HG02938 (cell line): ENCODE measurements around the gene NOS1.

Source experiments
- ATAC-seq: cut with Tn5 transposase; IDR thresholded peaks from one replicate; pipeline ENCODE4 v1.9.1; 2021; ENCODE audit warnings: mild to moderate bottlenecking, moderate library complexity; ENCODE audit not compliant: unreplicated experiment

Gene NOS1

DNA sequence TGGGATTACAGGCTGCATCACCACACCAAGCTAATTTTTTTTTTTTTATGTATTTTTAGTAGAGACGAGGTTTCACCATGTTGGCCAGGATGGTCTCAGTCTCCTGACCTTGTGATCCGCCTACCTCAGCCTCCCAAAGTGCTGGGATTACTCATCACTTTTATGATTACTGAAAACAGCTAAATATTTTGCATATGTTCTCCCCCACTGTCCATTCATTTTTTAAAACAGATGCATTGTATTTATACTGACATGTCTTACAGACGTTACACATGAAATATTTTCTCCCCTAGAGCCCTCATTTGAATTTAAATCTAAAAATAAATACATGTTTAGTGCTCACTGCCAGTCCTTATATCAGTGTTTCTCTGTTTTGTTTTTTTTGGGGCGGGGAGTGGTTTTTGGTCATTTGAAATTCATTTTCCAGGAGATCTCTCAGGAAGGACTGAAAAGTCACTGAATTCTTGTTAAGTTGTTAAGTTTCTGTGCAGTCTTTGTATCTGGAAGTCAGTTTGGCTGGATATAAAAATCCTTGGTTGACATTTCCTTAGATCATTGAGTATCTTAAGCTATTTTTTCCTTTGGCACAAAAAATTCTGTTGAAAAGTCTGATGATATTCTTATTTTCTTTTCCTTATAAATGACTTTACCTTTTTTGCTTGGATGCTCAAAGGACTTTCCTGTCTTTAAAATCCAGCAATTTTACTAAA lies 180.5 kb downstream of the NOS1 start:
- no peak for ATAC-seq

DNA sequence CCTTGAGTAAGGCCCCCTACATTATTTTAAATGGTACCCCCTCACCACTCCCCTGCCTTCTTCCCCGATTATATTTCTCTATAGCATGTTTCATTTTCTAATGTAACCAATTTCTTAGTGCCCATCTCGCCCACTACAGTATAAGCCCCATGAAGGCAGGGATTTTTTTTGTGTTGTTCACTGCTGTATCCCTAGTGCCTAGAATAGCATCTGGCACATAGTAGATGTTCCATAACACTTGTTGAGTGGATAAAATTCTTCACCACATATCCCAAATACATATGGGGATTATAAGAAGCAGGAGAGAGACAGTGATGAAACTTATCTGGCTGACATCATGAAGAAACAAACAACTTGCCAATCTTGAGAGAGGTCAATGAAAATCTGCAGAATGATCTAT lies 182.7 kb downstream of the NOS1 start:
- no peak for ATAC-seq

DNA sequence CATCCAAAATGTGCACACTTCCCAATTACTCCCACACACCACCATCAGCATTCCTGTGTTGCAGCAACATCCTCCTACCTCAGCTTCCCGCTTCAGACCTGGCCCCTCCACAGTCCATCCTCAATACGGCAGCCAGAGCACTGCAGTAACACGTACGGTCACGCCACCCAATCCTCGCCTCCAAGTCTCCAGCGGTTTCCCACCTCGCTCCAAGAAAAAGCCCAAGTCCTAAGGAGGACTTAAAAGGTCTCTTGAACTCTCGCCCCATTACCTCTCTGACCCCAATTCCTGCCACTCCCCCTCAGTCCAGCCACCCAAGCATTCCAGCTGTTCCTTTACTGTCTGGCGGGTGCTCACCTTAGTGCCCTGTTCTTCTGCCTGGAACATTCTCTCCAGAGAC lies 183.1 kb downstream of the NOS1 start:
- no peak for ATAC-seq

DNA sequence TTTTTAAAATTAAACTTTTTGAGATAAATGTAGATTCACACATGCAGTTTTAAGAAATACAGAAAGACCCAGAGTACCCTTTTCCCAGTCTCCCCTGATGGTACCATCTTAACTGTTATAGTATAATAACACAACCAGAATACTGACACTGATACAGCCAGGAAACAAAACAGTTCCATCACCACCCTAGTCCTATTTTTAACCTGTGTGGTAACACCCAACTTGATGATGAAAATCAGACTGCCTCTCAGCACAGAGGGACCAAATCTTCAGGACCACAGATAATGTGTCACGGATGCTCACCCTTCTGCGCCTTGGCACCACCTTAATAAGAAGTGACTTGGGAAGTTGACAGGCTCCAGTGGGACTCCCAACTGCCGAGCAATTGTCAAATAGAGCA lies 189.3 kb downstream of the NOS1 start:
- no peak for ATAC-seq

DNA sequence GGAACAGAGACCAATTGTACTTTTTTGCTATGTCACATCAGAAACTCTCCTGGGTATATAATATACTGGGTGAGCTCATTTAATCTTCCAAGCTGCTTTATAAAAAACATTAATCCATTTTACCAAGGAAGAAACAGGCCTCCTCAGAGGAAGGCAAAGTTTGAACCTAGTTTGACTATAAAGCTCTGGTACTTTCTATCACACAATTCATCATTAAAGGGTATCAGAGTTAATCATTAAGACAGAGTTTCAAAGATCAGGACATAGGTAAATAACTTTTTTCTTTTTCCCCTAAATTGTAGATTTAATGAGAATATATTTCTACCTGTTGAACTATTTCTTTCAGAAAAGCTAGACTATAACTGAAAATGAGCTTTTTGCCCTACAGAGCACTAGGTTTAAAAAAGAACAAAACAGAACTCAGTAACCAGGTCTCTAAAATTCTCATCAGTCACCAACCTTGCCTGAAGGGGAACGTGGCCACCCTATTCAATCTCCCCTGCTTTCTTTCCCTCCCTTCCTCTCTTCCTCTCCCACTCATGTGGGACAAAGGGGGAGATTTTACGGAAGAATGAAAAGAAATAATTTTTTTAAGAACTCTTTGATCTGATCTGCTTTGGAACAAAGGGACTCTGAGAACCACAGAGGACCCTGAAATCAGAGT lies 189.8 kb downstream of the NOS1 start:
- no peak for ATAC-seq

DNA sequence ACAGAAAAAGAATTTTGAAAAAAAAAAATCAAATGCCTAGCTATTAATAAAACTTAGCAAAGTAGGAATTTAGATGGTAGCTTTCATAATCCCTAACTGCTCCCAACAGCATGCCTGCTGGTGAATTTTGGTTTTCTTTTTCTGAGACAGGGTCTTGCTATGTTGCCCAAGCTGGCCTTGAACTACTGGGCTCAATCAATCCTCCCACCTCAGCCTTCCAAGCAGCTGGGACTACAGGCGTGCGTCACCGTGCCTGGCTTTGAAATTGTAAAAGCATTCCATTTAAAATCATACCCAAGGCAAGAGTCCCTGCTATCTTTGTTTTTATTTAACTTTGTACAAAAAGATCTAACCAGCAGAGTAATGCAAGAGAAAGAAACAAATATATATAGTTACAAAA lies 191.9 kb downstream of the NOS1 start:
- ATAC-seq = no peak

DNA sequence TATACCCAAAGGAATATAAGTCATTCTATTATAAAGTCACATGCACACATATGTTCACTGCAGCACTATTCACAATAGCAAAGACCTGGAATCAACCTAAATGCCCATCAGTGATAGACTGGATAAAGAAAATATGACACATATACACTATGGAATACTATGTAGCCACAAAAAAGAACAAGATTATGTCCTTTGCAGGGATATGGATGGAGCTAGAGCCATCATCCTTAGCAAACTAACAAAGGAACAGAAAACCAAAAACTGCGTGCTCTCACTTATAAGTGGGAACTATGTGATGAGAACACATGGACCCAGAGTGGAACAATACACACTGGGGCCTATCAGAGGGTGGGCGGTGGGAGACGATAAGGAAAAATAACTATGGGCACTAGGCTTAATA lies 192.4 kb downstream of the NOS1 start:
- no peak for ATAC-seq

DNA sequence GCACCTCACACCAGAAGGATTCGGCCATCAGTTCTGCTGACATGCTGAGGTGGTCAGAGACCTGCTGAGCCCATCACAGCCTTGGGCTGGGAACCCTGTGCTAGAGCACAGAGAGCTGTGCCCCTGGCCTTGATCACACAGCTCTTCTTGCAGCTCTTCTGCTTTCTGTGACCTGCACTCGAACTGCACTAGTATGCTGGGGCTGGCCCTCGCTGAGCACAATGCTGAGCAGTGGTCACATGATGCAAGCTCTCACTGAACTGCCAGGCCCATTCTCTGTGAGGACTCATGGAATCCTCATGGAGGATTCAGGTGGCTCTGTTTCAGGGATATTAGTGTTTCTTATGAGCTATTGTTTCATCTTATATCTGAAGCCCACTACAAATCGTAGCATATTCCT lies 193.7 kb downstream of the NOS1 start:
- ATAC-seq = no peak

DNA sequence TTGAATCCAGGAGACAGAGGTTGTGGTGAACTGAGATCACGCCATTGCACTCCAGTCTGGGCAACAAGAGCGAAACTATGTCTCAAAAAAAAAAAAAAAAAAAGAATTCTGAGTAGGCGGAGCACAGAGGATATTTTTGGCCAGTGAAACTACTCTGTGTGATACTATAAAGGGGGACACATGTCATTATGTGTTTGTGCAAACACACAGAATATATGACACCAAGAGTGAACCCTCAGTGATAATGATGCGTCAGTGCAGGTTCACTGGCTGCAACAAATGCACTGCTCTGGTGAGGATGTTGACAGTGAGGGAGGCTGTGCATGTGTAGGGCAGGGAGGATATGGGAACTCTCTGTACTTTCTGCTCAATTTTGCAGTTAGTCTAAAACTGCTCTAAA lies 195.3 kb downstream of the NOS1 start:
- ATAC-seq = no peak

DNA sequence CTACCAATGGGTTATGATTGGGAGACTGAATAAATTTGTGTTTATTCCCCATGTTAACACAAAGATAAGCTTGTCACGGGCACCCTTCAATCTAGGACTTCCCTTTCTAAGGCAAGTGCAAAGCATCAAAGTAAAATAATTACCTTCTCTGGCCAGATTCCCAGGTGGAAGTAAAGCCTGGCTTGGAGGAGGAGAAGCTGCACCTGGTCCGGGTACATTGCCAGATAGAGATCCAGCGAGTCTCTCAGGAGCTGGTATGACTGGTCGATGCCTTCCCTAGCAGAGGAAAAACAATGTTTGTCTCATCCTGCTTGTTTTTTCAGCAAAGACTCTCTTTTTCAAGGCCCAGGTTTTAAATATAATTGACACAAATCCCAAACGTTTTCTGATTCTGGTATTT lies 196.1 kb downstream of the NOS1 start:
- ATAC-seq = no peak

DNA sequence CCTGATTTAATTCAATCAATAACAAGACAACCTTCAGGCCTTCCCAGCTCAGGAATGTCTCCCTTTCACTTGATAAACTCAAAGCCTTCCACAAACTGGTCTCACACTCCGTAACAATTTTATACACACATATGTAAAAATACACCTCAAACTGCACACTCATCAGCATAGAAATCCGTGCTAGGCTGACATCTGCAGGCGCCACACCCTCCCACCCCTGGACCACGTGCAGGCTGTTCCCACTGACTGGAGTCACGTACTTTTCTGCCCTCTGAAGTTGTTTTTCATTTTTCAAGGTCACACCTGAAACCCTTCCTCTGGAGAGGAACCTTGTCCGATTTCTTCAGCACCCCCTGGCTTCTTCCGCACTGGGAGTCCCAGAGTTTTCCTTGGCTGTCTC lies 198.8 kb downstream of the NOS1 start:
- ATAC-seq = no peak

DNA sequence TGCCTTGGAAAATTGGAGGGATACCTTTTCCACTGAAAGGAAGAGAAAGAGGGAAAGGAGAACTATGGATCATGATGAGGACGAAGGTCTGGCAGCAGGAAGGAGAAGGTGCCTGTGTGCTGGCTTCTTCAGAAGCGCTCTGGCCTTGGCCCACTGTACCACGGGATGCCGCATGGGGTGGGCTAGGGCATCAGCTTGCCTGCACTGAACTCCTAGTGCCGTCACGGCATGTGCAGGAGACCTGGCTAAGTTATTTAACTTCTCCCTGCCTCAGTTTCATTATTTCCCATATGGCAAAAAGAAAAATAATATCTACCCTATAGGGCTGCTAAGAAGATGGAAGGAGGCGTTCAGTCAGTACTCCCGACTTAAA lies 199.3 kb downstream of the NOS1 start:
- ATAC-seq = no peak

DNA sequence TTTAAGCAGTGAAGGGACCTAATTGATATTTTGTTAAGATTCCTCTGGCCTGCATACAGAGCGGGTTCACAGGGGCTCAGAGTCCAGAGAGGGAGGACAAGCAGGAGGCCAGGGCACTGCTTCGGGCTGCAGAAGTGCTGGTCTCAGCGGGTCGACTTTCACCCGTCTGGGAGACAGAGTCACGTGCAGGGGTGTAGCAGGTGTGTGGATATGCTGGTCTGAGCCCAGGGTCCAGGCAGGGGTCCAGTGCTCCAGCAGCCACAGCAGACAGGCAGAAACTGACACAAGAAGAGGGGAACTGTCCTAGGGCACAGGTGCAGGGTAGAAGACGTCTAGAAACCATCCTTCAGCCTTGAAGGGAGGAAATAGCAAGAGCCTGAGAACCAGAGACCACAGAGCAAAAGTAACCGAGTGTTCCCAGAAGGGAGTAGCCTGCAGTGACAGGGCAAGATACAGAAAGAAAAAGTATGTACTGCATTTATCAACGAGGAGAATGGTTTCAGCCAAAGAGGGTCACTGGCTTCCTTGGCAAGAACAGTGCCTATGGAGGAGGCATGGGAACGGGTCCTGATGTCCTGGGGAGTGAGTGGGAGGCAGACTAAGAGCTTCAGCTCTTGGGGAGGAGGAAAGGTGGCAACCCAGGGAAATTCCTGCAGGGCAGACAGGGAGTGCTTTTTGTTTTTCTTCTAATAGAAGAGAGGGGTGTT lies 199.8 kb downstream of the NOS1 start:
- no peak for ATAC-seq

DNA sequence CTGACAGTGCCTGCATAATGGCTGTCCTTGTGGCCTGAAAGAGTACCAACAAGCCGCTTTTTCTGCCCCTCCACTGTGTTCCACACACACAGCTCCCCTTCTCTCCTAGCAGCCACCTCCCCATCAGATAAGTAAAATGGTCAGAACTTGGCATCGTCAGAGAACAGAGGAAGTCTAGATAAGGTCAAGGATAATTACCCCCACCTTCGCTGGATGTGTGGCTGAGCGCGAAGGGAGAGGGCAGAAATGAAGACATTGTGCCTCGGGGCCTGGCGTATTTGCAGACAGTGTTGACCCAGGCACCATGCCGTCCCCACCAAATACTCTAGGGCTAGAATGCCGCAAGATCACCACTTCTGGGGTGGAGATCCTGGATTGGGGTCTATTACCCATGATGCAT lies 201.8 kb downstream of the NOS1 start:
- ATAC-seq = no peak

DNA sequence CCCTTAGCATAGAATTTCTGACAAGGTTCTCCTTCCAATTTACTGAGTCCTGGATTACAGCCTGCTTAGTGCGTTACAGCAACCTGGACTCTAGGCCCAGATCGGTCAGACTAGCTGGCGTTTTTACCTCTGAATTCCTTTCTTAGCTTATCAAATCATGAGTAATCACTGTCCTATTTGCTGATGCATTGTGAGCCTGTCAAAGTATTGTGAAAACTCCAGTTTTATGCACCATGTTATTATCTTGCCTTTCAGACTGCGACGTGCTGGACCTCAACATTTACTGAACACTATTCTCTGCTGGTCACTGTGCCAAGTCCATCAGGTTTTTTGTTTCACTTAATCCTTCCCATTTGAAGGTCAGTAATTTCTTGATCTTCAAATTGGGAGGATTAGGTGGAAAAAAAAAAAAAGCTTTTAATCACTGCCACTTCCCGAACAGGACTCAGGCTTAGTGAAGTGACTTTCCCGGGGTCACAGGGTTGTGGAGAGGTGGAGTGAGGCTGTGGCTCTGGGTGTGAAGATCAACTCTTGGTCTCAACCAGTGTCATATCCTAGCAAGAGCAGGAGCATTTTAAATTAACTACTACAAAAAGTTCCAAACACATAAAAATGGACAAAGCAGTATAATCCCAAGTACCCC lies 202.4 kb downstream of the NOS1 start:
- ATAC-seq = no peak
